NCI-H2171 (cell line): Measurements from ENCODE around the gene RNU1-2.
"Not testable (repeated sequence)": the region's sequence is repeated elsewhere in the genome, so short reads cannot be mapped to it uniquely, and the experiment has no call there.

Experiments used
- DNase-seq: peaks from one replicate; lab custom pipeline; 2025; lab: John Stamatoyannopoulos, UW

The RNU1-2 gene

DNA sequence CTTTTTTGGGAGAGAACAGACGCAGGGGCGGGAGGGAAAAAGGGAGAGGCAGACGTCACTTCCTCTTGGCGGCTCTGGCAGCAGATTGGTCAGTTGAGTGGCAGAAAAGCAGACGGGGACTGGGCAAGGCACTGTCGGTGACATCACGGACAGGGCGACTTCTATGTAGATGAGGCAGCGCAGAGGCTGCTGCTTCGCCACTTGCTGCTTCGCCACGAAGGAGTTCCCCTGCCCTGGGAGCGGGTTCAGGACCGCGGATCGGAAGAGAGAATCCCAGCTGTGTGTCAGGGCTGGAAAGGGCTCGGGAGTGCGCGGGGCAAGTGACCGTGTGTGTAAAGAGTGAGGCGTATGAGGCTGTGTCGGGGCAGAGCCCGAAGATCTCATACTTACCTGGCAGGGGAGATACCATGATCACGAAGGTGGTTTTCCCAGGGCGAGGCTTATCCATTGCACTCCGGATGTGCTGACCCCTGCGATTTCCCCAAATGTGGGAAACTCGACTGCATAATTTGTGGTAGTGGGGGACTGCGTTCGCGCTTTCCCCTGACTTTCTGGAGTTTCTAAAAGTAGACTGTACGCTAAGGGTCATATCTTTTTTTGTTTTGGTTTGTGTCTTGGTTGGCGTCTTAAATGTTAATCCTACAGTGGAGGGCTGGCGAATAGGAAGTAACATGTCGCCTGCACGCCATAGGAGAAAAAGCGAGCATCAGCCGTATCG, at the start of gene RNU1-2:
TSS of gene RNU1-2 (plus strand) at position 383 of the 718 bp plus-strand sequence.
- peak; percentile 92 for DNase-seq

DNA sequence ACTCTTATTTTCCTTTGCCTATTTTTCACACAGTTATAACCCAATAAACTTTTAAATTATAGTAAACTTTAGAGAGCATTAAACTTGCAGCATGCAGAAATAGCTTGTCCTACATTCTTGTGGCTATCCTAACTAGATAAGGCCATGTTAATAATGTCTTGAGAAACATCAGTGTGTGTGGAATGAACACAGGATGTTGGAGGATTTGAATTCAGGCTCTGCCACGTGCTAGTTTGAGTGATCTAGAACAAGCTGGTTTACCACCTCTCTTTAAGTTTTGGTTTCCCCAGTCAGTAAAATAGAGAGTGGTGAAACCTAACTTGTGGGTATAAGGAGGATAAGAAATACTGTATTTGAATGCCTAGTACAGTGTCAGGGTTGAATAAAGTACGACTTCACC, 39.6 kb upstream of the RNU1-2 start:
- not testable (repeated sequence) for DNase-seq

- DNase-seq, result not testable (repeated sequence)
Measured at GRCh38 chr1:16859167-16860041, 36.4 kb upstream of the RNU1-2 start.

DNA sequence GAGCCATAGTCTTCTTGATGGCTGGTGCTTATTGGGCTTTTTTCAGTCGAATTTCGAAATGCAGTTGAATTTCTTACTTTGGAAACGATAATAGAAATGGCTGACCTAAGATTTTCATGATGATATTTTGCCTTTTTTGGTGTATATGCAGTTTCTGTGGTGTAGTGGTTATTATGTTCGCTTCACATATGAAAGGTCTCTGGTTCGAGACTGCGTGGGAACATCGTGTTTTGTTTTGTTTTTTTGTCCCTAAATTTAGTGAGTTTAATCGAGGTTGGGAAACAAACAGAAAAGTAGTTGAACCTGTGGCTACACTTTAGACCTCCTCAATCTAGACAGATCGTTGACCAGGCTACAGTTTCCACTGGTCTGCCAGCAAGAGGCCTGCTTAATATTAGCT, 35.7 kb upstream of the RNU1-2 start:
- not testable (repeated sequence) for DNase-seq

GRCh38 chr1:16861832-16862245, 33.9 kb upstream of the RNU1-2 start:
- DNase-seq, result not testable (repeated sequence)

DNA sequence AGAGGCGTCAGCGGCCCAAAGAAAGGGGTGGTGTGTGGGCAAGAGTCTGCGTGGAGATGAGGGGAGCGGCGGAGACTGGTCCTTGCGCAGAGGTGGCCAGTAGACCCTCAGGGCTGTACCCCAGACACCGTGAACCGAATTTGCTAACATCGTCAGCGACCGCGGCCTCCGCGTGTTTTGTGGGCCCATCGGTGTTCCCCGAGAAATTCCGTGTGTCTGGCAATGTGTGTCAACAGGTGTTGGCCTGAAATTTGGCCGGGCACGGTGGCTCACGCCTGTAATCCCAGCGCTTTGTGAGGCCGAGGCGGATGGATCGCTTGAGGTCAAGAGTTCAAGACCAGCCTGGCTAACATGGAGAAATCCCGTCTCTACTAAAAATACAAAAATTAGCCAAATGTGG, 33.4 kb upstream of the RNU1-2 start:
- not testable (repeated sequence) for DNase-seq

DNA sequence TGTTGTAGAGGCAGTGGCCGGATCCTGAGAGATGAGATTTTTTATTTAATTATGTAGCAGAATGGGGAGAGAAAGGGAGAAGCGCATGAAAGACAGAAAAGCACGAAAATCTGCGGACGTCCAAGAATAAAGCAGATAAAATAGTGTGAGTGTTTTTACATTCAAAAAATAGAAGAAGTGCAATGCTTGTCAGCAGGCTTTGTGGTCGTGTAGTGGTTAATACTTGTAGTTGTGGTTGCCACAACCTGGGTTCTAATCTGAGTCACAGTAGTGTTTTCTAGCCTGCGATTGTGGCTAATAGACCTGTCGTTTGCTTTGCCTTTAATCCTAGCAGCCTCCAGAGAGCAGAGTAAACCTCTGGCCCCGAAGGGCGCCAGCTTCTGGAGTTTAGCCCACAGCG, 32.8 kb upstream of the RNU1-2 start:
- not testable (repeated sequence) for DNase-seq

- not testable (repeated sequence) for DNase-seq
Measured at GRCh38 chr1:16866926-16867707, 28.7 kb upstream of the RNU1-2 start.

GRCh38 chr1:16868787-16869186, 27.0 kb upstream of the RNU1-2 start:
- DNase-seq, result not testable (repeated sequence)

DNA sequence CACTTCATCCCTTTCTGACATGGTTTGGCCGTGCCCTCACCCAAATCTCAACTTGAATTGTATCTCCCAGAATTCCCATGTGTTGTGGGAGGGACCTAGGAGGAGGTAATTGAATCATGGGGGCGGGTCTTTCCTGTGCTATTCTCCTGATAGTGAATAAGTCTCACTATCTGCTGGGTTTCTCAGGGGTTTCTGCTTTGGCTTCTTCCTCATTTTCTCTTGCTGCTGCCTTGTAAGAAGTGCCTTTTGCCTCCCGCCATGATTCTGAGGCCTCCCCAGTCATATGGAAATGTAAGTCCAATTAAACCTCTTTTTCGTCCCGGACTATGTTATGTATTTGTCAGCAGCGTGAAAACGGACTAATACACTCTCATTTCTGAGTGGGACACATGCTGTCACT, 25.8 kb upstream of the RNU1-2 start:
- not testable (repeated sequence) for DNase-seq

GRCh38 chr1:16871171-16871570, 24.6 kb upstream of the RNU1-2 start:
- DNase-seq, result not testable (repeated sequence)

DNA sequence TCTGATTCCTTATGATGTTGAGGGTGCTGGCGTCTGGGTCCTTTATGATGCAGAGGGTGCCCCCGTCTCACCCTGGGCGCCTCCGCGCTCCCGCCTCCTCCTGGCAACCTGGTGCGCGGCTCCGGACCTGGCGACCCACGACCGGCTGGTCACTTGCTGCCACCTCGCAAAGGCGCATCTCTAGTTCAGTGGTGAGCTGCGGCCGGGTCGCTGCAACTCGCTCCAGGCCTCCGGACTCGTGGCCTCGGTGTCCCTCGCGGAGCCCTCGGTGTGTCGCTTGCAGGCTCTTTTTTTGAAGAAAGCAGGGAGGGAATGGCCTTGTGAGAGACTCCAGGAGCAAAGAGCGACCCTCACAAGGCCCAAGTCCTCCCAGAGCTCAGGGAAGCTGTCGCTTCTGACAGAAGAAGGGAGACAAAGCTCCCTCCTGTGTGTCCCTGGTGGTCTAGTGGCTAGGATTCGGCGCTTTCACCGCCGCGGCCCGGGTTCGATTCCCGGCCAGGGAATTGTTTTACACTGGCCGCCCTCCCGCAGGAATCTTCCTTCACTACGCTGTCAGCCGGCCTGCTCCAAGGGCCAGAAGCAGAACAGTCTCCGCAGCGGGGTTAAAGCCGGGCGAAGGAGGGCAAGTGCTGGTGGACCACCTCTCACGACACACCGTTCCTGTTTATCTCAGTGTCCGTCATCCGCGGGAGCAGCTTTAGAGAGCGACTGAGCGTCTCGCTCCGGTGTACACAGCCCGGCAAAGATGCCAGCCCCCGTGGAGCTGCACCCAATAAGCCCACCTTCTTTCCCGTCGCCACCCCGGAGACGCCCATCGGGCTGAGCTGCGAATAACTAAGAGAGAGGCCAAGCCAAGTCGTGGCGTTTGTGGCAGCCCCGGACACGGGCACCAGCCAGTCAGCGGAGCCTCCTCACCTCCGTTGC, 23.4 kb upstream of the RNU1-2 start:
- not testable (repeated sequence) for DNase-seq

DNA sequence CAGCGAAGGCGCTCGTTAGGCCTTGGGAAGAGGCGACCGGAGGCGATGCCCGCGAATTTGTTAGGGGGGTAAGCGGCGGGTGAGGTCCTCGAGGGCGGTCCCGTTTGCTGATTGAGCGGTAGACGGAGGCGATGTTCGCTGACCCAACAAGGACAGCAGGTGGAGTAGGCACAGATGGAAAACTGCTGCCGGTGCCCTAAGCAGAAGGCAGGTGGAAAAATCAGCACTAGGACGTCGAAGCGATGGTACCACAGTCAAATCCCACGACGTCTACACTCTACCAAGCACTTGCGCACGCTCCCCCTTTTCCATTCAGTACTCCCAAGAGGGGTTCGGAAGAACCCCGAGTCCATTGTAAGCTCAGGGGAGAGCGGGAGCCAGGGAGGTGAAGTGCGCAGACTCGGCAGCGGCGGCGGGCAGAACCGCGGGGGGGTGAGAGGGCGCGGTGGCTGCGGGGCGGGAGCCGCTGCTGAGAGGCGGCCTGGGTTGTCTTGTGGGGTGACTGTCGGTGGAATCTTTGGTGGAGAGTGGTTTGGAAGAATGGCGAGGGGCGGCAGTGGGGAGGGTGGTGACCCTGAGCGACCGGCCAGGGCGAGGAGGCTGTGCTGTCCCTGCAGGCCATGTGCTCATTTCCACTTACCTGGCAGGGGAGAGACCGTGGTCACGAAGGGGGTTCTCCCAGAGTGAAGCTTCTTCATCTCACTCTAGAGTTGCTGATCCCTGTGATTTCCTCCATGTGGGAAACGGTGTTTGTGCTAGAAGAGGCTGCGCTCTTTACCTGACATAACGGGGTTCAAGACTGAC, 22.5 kb upstream of the RNU1-2 start:
- DNase-seq, result not testable (repeated sequence)

GRCh38 chr1:16874968-16875765, 20.6 kb upstream of the RNU1-2 start:
- DNase-seq, result not testable (repeated sequence)

GRCh38 chr1:16881742-16882141, 14.0 kb upstream of the RNU1-2 start:
- not testable (repeated sequence) for DNase-seq

DNA sequence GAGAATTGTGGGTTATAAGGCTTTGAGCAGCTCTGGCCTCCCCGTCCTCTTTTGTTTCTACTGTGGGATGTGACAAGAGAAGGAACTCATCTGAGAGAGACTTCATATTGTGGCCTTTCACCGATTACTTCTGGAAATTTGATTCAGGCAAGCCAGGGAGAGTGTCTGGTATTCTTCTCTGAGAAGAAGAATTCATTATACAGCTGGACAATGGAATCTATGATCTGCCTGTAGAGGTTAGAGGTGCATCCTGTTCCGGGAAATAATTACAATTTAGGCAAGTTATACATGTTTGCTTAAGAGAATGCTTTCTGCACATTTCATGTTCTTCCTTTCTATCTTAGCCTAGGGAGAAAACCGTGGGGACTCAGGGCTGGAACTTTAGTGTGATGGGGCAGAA, 12.8 kb upstream of the RNU1-2 start:
- DNase-seq, result no peak

GRCh38 chr1:16884487-16884886, 11.3 kb upstream of the RNU1-2 start:
- DNase-seq, result not testable (repeated sequence)

- no peak for DNase-seq
Measured at GRCh38 chr1:16886860-16887605, 8.7 kb upstream of the RNU1-2 start.
